Endothelial cell of umbilical vein (primary cell): ENCODE data around the gene RETSAT. TPM values are rescaled to one million over a fixed set of nuclear protein-coding genes. Genes with fewer than 3 reads are reported as not detected.

Experiments
- BruUV-seq: library from RNA; stranded (reverse); fragments of 400-500 nt; replicated peaks from 2 replicates; lab custom pipeline; 2021; lab: Mats Ljungman, UMichigan
- CTCF ChIA-PET: fragments of 300-600, 350-600 bp; sonication (Branson Sonifier 250); formaldehyde crosslinking; loops from one replicate; lab custom pipeline; 2021; ENCODE audit warnings: antibody characterized with exemption, inconsistent platforms; lab: Charles Lee
- POLR2A ChIA-PET: fragments of 300-600, 350-600 bp; sonication (Branson Sonifier 250); formaldehyde crosslinking; loops from one replicate; lab custom pipeline; 2021; ENCODE audit warnings: antibody characterized with exemption, inconsistent platforms; lab: Charles Lee
- DNase-seq: peaks from one replicate; pipeline ENCODE4 v3.0.0-alpha.2; 2011; ENCODE audit warnings: low read depth, low spot score
- FAIRE-seq: peaks from 2 replicates; lab custom pipeline; 2011; peaks lifted over from hg19 to GRCh38; lab: Jason Lieb, UNC
- H2AFZ ChIP-seq: 2 replicates; pipeline ENCODE4 v1.6.0; 2012; ENCODE audit warnings: low read depth, low read length, control low read depth, inconsistent platforms
- H3K27ac ChIP-seq: 2 replicates; pipeline ENCODE4 v1.5.1; 2011; ENCODE audit warnings: low read depth, mild to moderate bottlenecking, control low read depth, low read length, moderate library complexity; ENCODE audit not compliant: insufficient read depth
- H3K27me3 ChIP-seq, 2 experiments: 2 replicates each; pipeline versions ENCODE4 v1.6.0 to v1.6.1; 2011; ENCODE audit warnings: low read length in 2 of 2, mixed read lengths in 1 of 2; ENCODE audit not compliant: control insufficient read depth in 2 of 2, insufficient read depth in 2 of 2
- H3K36me3 ChIP-seq, 2 experiments: 2 replicates in 1 of 2; 3 replicates in 1 of 2; pipeline ENCODE4 v1.5.1; 2011; ENCODE audit warnings: low read length in 2 of 2, mild to moderate bottlenecking in 1 of 2, moderate library complexity in 1 of 2; ENCODE audit not compliant: control insufficient read depth in 2 of 2, insufficient read depth in 2 of 2; ENCODE audit errors: extremely low read depth in 1 of 2
- H3K4me1 ChIP-seq: 3 replicates; pipeline ENCODE4 v1.5.1; 2011; ENCODE audit warnings: mild to moderate bottlenecking, low read length; ENCODE audit not compliant: control insufficient read depth, insufficient read depth; ENCODE audit errors: extremely low read depth
- H3K4me2 ChIP-seq: 2 replicates; pipeline ENCODE4 v1.6.1; 2011; ENCODE audit warnings: low read length, control low read depth, mixed read lengths; ENCODE audit not compliant: insufficient read depth
- H3K4me3 ChIP-seq, 3 experiments: fragments of 200-600 bp in 1 of 3; sonication (generic), shearing (Covaris generic) in 1 of 3; replicated peaks in 1 of 3; 2 replicates each; pipeline ENCODE4 v1.5.1; 2011 to 2016; ENCODE audit warnings: control low read depth in 3 of 3, low read length in 3 of 3, mild to moderate bottlenecking in 2 of 3, inconsistent platforms in 1 of 3, low read depth in 1 of 3, moderate library complexity in 1 of 3; ENCODE audit not compliant: insufficient read depth in 1 of 3
- H3K79me2 ChIP-seq: 2 replicates; pipeline ENCODE4 v1.6.0; 2012; ENCODE audit warnings: low read length, inconsistent platforms; ENCODE audit not compliant: control insufficient read depth, insufficient read depth
- H3K9ac ChIP-seq: replicated peaks from 2 replicates; pipeline ENCODE3; 2011; ENCODE audit warnings: low read length, control low read depth; ENCODE audit not compliant: insufficient read depth; ENCODE audit errors: extremely low read depth
- H3K9me1 ChIP-seq: replicated peaks from 3 replicates; pipeline ENCODE4 v1.6.0; 2011; ENCODE audit warnings: mild to moderate bottlenecking, low read length; ENCODE audit not compliant: control insufficient read depth, insufficient read depth; ENCODE audit errors: extremely low read depth
- H3K9me3 ChIP-seq: replicated peaks from 2 replicates; pipeline ENCODE4 v1.5.1; 2012; ENCODE audit warnings: low read length, inconsistent platforms; ENCODE audit not compliant: control insufficient read depth, insufficient read depth
- H4K20me1 ChIP-seq: replicated peaks from 2 replicates; pipeline ENCODE3; 2011; ENCODE audit warnings: mild to moderate bottlenecking, low read length; ENCODE audit not compliant: control insufficient read depth, insufficient read depth; ENCODE audit errors: extremely low read depth
- EZH2 ChIP-seq: IDR thresholded peaks from 2 replicates; pipeline ENCODE4 v1.6.1; 2012; ENCODE audit warnings: borderline replicate concordance, low read depth, mild to moderate bottlenecking, moderate library complexity, low read length, inconsistent platforms; ENCODE audit not compliant: severe bottlenecking
- FOS ChIP-seq: IDR thresholded peaks from 2 replicates; pipeline ENCODE4 v1.6.1; 2011; ENCODE audit warnings: mild to moderate bottlenecking, low read length, moderate library complexity, borderline replicate concordance; ENCODE audit not compliant: insufficient read depth
- GATA2 ChIP-seq: IDR thresholded peaks from 2 replicates; pipeline ENCODE4 v1.7.0; 2011; ENCODE audit warnings: low read depth, mild to moderate bottlenecking, moderate library complexity, mixed read lengths, low read length; ENCODE audit not compliant: insufficient read length, insufficient read depth
- JUN ChIP-seq: IDR thresholded peaks from 2 replicates; pipeline ENCODE4 v1.6.1; 2011; ENCODE audit warnings: borderline replicate concordance, low read depth; ENCODE audit not compliant: insufficient read length, insufficient read depth
- MYC ChIP-seq: IDR thresholded peaks from one replicate; pipeline ENCODE4 v1.6.1; 2011; ENCODE audit warnings: mild to moderate bottlenecking, low read depth, low read length
- POLR2A ChIP-seq: IDR thresholded peaks from 2 replicates; pipeline ENCODE4 v1.6.1; 2012; ENCODE audit warnings: low read depth, mild to moderate bottlenecking, control low read depth, low read length
- POLR2AphosphoS5 ChIP-seq: IDR thresholded peaks from 2 replicates; pipeline ENCODE4 v1.6.1; 2012; ENCODE audit warnings: low read depth, mild to moderate bottlenecking, control low read depth, low read length, moderate library complexity; ENCODE audit not compliant: insufficient read depth
- dilution Hi-C: fragments of 300-500 bp; cut with MboI; formaldehyde crosslinking; loops from one replicate; pipeline ENCODE4 v1.15.0; 2019; ENCODE audit warnings: low sequenced_read_pairs; ENCODE audit not compliant: extremely low pct_ligation_motif_present
- intact Hi-C: fragments of 100-400 bp; cut with micrococcal nuclease; formaldehyde crosslinking; loops from one replicate; pipeline ENCODE4 v1.10.0; 2022
- polyA plus RNA-seq, 4 experiments: library from polyadenylated mRNA; depleted of rRNA in 3 of 4; stranded (reverse) in 3 of 4; unstranded in 1 of 4; fragments of >200 nt; gene quantifications; 2 replicates each; pipeline versions ENCODE4 v1.2.1 to v1.2.3, GENCODE V29; 2011 to 2012; ENCODE audit warnings: missing spikeins in 1 of 4
- total RNA-seq: library from RNA; stranded (reverse); gene quantifications from 2 replicates; pipeline ENCODE4 v1.2.3, GENCODE V29; 2021
- TF ChIP-seq, protein P1 (sequence below): IDR thresholded peaks from 2 replicates; pipeline ENCODE4 v1.6.1; 2011; ENCODE audit not compliant: insufficient read depth, insufficient read length
- TF ChIP-seq, protein P2 (sequence below), 2 donors: IDR thresholded peaks; 1 replicate in 1 of 2; 2 replicates in 1 of 2; pipeline ENCODE4 v1.5.1; 2011; ENCODE audit warnings: low read length in 2 of 2, mild to moderate bottlenecking in 2 of 2, moderate library complexity in 2 of 2, control low read depth in 1 of 2, inconsistent platforms in 1 of 2, low read depth in 1 of 2; ENCODE audit not compliant: insufficient read depth in 1 of 2; ENCODE audit errors: extremely low read depth in 1 of 2

RETSAT gene
- total and polyA plus RNA-seq, 2 donors (not counting 3 experiments of a cell fraction or from before 2014, with no cell fraction given), result 43.8 to 59.1 TPM

DNA sequence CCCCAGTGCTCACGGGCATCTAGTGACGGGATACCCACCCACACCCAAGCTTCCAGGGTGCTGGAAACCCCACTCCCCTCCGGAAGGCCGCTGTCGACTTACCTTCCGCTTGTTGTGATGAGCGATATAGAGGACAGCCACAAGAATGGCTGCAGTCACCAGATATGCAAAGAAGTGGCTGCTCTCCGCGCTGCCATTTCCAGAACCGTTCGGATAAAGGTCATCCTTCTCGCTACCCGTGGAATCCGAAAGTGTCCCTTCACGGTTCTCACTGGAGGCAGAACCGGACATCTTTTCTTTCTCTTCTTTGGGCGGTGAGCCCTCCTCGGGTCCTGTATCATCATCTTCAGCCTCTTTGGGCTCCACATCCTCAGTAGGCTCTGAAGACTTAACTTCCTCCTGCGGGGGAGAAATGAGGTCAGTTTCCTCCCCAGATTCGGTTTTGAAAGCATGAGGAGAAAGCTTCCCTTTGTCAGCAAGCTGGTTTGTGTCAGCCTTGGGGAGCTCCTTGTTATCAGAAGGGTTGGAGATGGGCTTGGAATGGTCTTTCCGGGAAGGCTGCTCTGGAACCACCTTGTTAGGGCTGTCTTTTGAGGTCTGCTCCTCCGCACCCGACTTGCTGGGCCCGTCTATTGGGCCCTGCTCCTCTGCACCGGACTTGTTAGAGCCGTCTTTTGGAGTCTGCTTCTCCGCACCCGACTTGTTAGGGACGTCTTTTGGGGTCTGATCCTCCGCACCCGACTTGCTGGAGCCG, 27.7 kb downstream of the RETSAT start:
- peaks cover 14 to 20% of the 10 kb centered on the region in 2 experiments for H3K36me3 ChIP-seq
- no peaks in the 10 kb centered on the region for H3K9me3 ChIP-seq
- peak; percentile 49 for DNase-seq
- TF ChIP-seq POLR2A (peak; percentile 45), GATA2 (no peak), POLR2AphosphoS5 (peak; percentile 10)
- H3K27me3 ChIP-seq, result no peaks in the 10 kb centered on the region
- peak overlapping the region; percentile 99 for H3K4me2 ChIP-seq
- no peaks in the 10 kb centered on the region for H3K9me1 ChIP-seq
- H4K20me1 ChIP-seq, result peaks cover 4% of the 10 kb centered on the region
- H3K27ac ChIP-seq, result peak overlapping the region; percentile 50
- intact Hi-C loops, result loop anchor here (1.0 to 5.0 kb wide), 2 partner anchors 211 to 226 kb away; partner anchors contain the start of gene MAT2A
- dilution Hi-C loops, result no loop called here
- BruUV-seq, result no TSS peak
- H3K4me3 ChIP-seq, result peak overlapping the region; percentile 80 to 94 (median 82)
- peaks cover 29% of the 10 kb centered on the region for H3K4me1 ChIP-seq
- H3K9ac ChIP-seq, result peak overlapping the region; percentile 98
- FAIRE-seq, result peak; percentile 86
- peaks cover 59% of the 10 kb centered on the region for H3K79me2 ChIP-seq
- H2AFZ ChIP-seq, result no peak overlapping the region
- ChIA-PET CTCF (interaction anchor here (1.0 to 1.9 kb wide), 6 partner anchors 9 to 309 kb away, joined by 3 to 5 read pairs (median 4); partner anchors contain the start of genes ELMOD3 and RETSAT), POLR2A (interaction anchor here (0.6 kb wide), 1 partner anchor 28 kb away, joined by 3 read pairs; the partner anchor contains the start of genes ELMOD3 and RETSAT)

DNA sequence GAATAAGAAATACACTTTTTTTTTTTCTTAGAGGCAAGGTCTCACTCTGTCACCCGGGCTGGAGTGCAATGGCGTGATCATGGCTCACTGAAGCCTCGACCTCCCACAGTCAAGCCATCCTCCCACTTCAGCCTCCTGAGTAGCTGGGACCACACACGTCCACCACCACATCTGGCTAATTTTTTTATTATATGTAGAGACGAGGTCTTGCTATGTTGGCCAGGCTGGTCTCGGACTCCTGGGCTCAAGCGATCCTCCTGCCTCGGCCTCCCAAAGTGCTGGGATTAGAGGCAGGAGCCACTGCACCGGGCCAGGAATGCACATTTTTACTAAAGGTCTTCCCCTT, 28.9 kb downstream of the RETSAT start:
- FAIRE-seq (no peak), DNase-seq (no peak)
- no peak for TF ChIP-seq FOS
- TF ChIP-seq GATA2, result no peak
- TF ChIP-seq EZH2, result no peak
- TF ChIP-seq POLR2AphosphoS5, result no peak
- no peak for TF ChIP-seq POLR2A
- TF ChIP-seq, protein P1, sequence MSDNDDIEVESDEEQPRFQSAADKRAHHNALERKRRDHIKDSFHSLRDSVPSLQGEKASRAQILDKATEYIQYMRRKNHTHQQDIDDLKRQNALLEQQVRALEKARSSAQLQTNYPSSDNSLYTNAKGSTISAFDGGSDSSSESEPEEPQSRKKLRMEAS, result no peak
- TF ChIP-seq MYC, result no peak
- TF ChIP-seq, protein P2, sequence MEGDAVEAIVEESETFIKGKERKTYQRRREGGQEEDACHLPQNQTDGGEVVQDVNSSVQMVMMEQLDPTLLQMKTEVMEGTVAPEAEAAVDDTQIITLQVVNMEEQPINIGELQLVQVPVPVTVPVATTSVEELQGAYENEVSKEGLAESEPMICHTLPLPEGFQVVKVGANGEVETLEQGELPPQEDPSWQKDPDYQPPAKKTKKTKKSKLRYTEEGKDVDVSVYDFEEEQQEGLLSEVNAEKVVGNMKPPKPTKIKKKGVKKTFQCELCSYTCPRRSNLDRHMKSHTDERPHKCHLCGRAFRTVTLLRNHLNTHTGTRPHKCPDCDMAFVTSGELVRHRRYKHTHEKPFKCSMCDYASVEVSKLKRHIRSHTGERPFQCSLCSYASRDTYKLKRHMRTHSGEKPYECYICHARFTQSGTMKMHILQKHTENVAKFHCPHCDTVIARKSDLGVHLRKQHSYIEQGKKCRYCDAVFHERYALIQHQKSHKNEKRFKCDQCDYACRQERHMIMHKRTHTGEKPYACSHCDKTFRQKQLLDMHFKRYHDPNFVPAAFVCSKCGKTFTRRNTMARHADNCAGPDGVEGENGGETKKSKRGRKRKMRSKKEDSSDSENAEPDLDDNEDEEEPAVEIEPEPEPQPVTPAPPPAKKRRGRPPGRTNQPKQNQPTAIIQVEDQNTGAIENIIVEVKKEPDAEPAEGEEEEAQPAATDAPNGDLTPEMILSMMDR (IDR thresholded peaks at IDR 0.05; ENCODE audit: extremely low read depth in 1 of 2, insufficient read depth in 1 of 2, low read depth in 1 of 2, low read length in 2 of 2), result no peak
- no peak for TF ChIP-seq JUN
- peak overlapping the region; percentile 26 to 82 (median 80) for H3K4me3 ChIP-seq
- peaks cover 18 to 26% of the 10 kb centered on the region in 2 experiments for H3K36me3 ChIP-seq
- dilution Hi-C loops, result no loop called here
- H2AFZ ChIP-seq, result no peak overlapping the region
- H3K4me2 ChIP-seq, result peak overlapping the region; percentile 99
- H4K20me1 ChIP-seq, result peaks cover 9% of the 10 kb centered on the region
- peaks cover 70% of the 10 kb centered on the region for H3K79me2 ChIP-seq
- CTCF ChIA-PET, result interaction anchor here (1.4 to 1.7 kb wide), 3 partner anchors 11 to 227 kb away, joined by 3 to 5 read pairs (median 3); no protein-coding TSS in a partner anchor
- H3K9me3 ChIP-seq, result no peaks in the 10 kb centered on the region
- H3K4me1 ChIP-seq, result peaks cover 29% of the 10 kb centered on the region
- H3K27me3 ChIP-seq, result no peaks in the 10 kb centered on the region
- no TSS peak for BruUV-seq
- POLR2A ChIA-PET, result interaction anchor here (1.2 kb wide), 1 partner anchor 21 kb away, joined by 3 read pairs; no protein-coding TSS in a partner anchor
- intact Hi-C loops, result loop anchor here (5.0 kb wide), 1 partner anchor 212 kb away; the partner anchor contains the start of gene MAT2A
- no peaks in the 10 kb centered on the region for H3K9me1 ChIP-seq
- peak overlapping the region; percentile 6 for H3K9ac ChIP-seq
- no peak overlapping the region for H3K27ac ChIP-seq
